ENCODE results near the gene PNMA8C.

GRCh38 chr19:46435009-46435408, 6.3 kb upstream of the PNMA8C start:
- TF ChIP-seq CTCF (IDR thresholded peaks at IDR 0.05; ENCODE audit: borderline replicate concordance, extremely low read depth, low read length, poor library complexity, severe bottlenecking) (no peak), EZH2 (IDR thresholded peaks at IDR 0.05; ENCODE audit: borderline replicate concordance, low read depth, low read length, severe bottlenecking) (no peak)

All from DND-41 (cell line).